IMR-90 (cell line): ENCODE measurements around the gene ATP8B3.

Source experiments
- CTCF ChIP-seq: conservative IDR thresholded peaks from 2 replicates; pipeline ENCODE4 v1.5.1; 2012; ENCODE audit warnings: mild to moderate bottlenecking, low read depth, low read length, improper control_type of control experiment
- POLR2A ChIP-seq: IDR thresholded peaks from 2 replicates; pipeline ENCODE4 v1.6.1; 2012; ENCODE audit warnings: mild to moderate bottlenecking, low read depth, low read length

DNA sequence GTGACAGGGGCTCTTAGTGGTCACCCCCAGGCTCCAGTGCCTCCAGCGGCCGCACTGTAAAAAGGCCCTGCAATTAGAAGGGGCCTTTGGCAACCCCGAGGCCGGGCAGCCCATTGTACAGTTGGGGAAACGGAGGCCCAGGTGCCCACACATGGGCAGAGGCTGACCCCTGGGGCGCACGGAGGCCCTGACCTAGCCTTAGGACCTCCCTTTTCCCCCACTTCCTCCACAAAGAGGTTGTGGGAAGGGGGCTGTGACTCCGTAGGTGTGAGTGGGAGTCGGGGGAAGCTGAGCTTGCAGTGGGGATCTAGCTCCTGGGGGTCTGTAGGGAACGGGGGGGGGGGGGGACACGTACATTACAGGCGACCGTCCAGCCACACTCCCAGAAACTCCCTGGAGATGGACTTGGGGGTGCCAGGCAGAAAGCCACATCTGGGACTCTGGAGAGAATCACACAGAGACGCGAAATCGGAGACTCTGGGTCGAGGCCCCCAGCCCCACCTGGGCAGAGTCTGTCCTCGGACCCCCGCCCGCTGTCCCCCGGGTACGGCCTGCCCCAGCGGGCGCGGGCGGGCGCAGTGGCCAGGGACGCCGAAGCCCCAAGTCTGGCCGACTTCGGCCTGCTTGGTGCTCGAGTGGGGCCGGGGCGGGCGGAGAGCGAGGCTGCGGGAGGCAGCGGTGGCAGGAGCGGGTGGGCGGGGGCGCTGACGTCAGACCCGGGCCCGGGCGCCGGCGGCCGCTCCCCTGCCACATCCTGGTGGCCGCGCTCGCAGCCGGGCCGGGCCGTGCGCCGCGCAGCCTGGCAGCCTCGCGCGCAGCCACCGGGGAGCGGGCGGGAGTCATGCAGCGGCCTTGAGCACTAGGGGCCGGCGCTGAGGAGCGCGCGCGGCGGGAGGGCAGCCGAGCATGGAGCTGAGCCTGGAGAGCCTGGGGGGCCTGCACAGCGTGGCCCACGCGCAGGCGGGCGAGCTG is 59.0 kb downstream of the ATP8B3 start, which contains the start of gene ONECUT3:
- TF ChIP-seq CTCF (no peak), POLR2A (no peak)
